ENCODE measurements around the gene OSBPL7. TPM values are rescaled to one million over a fixed set of nuclear protein-coding genes. Genes with fewer than 3 reads are reported as not detected.

The OSBPL7 gene
- total and polyA plus RNA-seq, 2 donors (not counting 1 experiment from before 2014, with no cell fraction given), result 51.0 to 61.3 TPM

GRCh38 chr17:47816947-47817346 lies 4.6 kb downstream of the OSBPL7 start:
- Mint-ChIP-seq H3K9me3 (ENCODE audit: insufficient read depth) (no peaks in the 10 kb centered on the region), H3K4me3 (no peak overlapping the region), H3K27me3 (no peaks in the 10 kb centered on the region), H3K27ac (no peak overlapping the region), H3K4me1 (peaks cover 21% of the 10 kb centered on the region)
- no peak overlapping the region for H3K9ac ChIP-seq (ENCODE audit: low read length)
- ChIA-PET CTCF (no interaction called here), POLR2A (no interaction called here)
- no peak overlapping the region for H3K27ac ChIP-seq (ENCODE audit: low read length in 2 of 2)
- DNase-seq, result no peak
- peaks cover 10 to 15% of the 10 kb centered on the region in 2 donors for H3K4me1 ChIP-seq (ENCODE audit: control insufficient read depth in 2 of 2, insufficient read depth in 2 of 2, low read length in 2 of 2)
- no peaks in the 10 kb centered on the region for H4K20me1 ChIP-seq (ENCODE audit: control insufficient read depth, insufficient read depth, low read length, poor library complexity, severe bottlenecking)
- no peak overlapping the region for H2AFZ ChIP-seq (ENCODE audit: insufficient read depth, low read depth, low read length, poor library complexity, severe bottlenecking)
- intact Hi-C loops (cut with micrococcal nuclease), result no loop called here
- WGBS (ENCODE audit: insufficient coverage), result 98% methylated on average over 10 of the region's 10 CpGs
- peaks cover 0 to 60% of the 10 kb centered on the region in 2 experiments for H3K36me3 ChIP-seq (replicated peaks in 1 of 2; ENCODE audit: control extremely low read depth in 1 of 2, control insufficient read depth in 1 of 2, extremely low read depth in 1 of 2, insufficient read depth in 2 of 2, low read length in 1 of 2)
- peaks cover 3% of the 10 kb centered on the region for H3K79me2 ChIP-seq (ENCODE audit: control insufficient read depth, insufficient read depth, low read length)
- ATAC-seq (ENCODE audit: low read depth), result no peak
- TF ChIP-seq CTCF (IDR thresholded peaks at IDR 0.05) (no peak), EZH2 (IDR thresholded peaks at IDR 0.05; ENCODE audit: borderline replicate concordance, insufficient read depth, low read depth, low read length, poor library complexity, severe bottlenecking) (no peak)
- no peak overlapping the region for H3K4me2 ChIP-seq (replicated peaks; ENCODE audit: low read depth, low read length, poor library complexity, severe bottlenecking)
- no peaks in the 10 kb centered on the region for H3K27me3 ChIP-seq (replicated peaks in 1 of 4; ENCODE audit: control extremely low read depth in 1 of 4, control insufficient read depth in 3 of 4, insufficient read depth in 4 of 4, low read length in 3 of 4)
- no peaks in the 10 kb centered on the region for H3K9me3 ChIP-seq (ENCODE audit: control extremely low read depth in 1 of 3, control insufficient read depth in 2 of 3, insufficient read depth in 1 of 3, low read length in 2 of 3)
- H3K4me3 ChIP-seq (ENCODE audit: control extremely low read depth in 1 of 5, extremely low read depth in 1 of 5, insufficient read depth in 1 of 5, low read depth in 2 of 5, low read length in 4 of 5), result no peak overlapping the region

- Histone ChIP-seq H3K4me3 (ENCODE audit: control extremely low read depth in 1 of 5, extremely low read depth in 1 of 5, insufficient read depth in 1 of 5, low read depth in 2 of 5, low read length in 4 of 5) (no peak overlapping the region), H3K4me2 (replicated peaks; ENCODE audit: low read depth, low read length, poor library complexity, severe bottlenecking) (no peak overlapping the region), H4K20me1 (ENCODE audit: control insufficient read depth, insufficient read depth, low read length, poor library complexity, severe bottlenecking) (no peaks in the 10 kb centered on the region), H3K4me1 (ENCODE audit: control insufficient read depth in 2 of 2, insufficient read depth in 2 of 2, low read length in 2 of 2) (peaks cover 7 to 9% of the 10 kb centered on the region in 2 donors), H3K9ac (ENCODE audit: low read length) (no peak overlapping the region), H3K27ac (ENCODE audit: low read length in 2 of 2) (no peak overlapping the region), H2AFZ (ENCODE audit: insufficient read depth, low read depth, low read length, poor library complexity, severe bottlenecking) (no peak overlapping the region), H3K27me3 (replicated peaks in 1 of 4; ENCODE audit: control extremely low read depth in 1 of 4, control insufficient read depth in 3 of 4, insufficient read depth in 4 of 4, low read length in 3 of 4) (no peaks in the 10 kb centered on the region), H3K79me2 (ENCODE audit: control insufficient read depth, insufficient read depth, low read length) (no peaks in the 10 kb centered on the region), H3K9me3 (ENCODE audit: control extremely low read depth in 1 of 3, control insufficient read depth in 2 of 3, insufficient read depth in 1 of 3, low read length in 2 of 3) (no peaks in the 10 kb centered on the region), H3K36me3 (replicated peaks in 1 of 2; ENCODE audit: control extremely low read depth in 1 of 2, control insufficient read depth in 1 of 2, extremely low read depth in 1 of 2, insufficient read depth in 2 of 2, low read length in 1 of 2) (peaks cover 0 to 65% of the 10 kb centered on the region in 2 experiments)
- no peak overlapping the region for H3K4me3 Mint-ChIP-seq
- no peak for TF ChIP-seq CTCF (IDR thresholded peaks at IDR 0.05)
- no peak for TF ChIP-seq EZH2 (IDR thresholded peaks at IDR 0.05; ENCODE audit: borderline replicate concordance, insufficient read depth, low read depth, low read length, poor library complexity, severe bottlenecking)
- whole genome bisulfite sequencing (ENCODE audit: insufficient coverage), result 97% methylated on average over 17 of the region's 21 CpGs
- CTCF ChIA-PET, result no interaction called here
- intact Hi-C loops (cut with micrococcal nuclease), result no loop called here
- POLR2A ChIA-PET, result no interaction called here
- no peak for ATAC-seq (ENCODE audit: low read depth)
- H3K9me3 Mint-ChIP-seq (ENCODE audit: insufficient read depth), result no peaks in the 10 kb centered on the region
- no peak for DNase-seq
- H3K4me1 Mint-ChIP-seq, result peaks cover 13% of the 10 kb centered on the region
- no peaks in the 10 kb centered on the region for H3K27me3 Mint-ChIP-seq
- H3K27ac Mint-ChIP-seq, result no peak overlapping the region
Measured at GRCh38 chr17:47816111-47816735, 5.4 kb downstream of the OSBPL7 start.
